HL-60 (cell line): ENCODE measurements around the gene OR2T11.

Source experiments
- DNase-seq, 2 experiments: peaks; one replicate each; pipeline ENCODE4 v3.0.0-alpha.2; 2010 to 2020; ENCODE audit warnings: low read depth in 1 of 2, low spot score in 1 of 2
- H3K27ac ChIP-seq: fragments of 250-450 bp; sonication (Bioruptor Pico); replicated peaks from 2 replicates; pipeline ENCODE4 v1.5.1; 2020; ENCODE audit warnings: mild to moderate bottlenecking, moderate library complexity
- H3K27me3 ChIP-seq: fragments of 250-450 bp; sonication (Bioruptor Pico); 2 replicates; pipeline ENCODE4 v1.5.1; 2021; ENCODE audit warnings: mild to moderate bottlenecking, moderate library complexity; ENCODE audit not compliant: insufficient read depth, poor library complexity, severe bottlenecking
- H3K4me3 ChIP-seq: replicated peaks from 2 replicates; pipeline ENCODE4 v1.5.1; 2011; ENCODE audit warnings: mild to moderate bottlenecking, control low read depth, low read length; ENCODE audit not compliant: insufficient read depth
- GABPA ChIP-seq: IDR thresholded peaks from 2 replicates; pipeline ENCODE4 v1.6.1; 2012; ENCODE audit warnings: low read depth
- POLR2AphosphoS5 ChIP-seq: IDR thresholded peaks from 2 replicates; pipeline ENCODE4 v1.6.1; 2012; ENCODE audit warnings: low read depth
- REST ChIP-seq: IDR thresholded peaks from 2 replicates; pipeline ENCODE4 v1.6.1; 2012; ENCODE audit warnings: low read depth; ENCODE audit not compliant: insufficient replicate concordance
- SPI1 ChIP-seq: IDR thresholded peaks from 2 replicates; pipeline ENCODE4 v1.6.1; 2012; ENCODE audit warnings: low read depth, mild to moderate bottlenecking, borderline replicate concordance
- TF ChIP-seq, protein P1 (sequence below): IDR thresholded peaks from one replicate; pipeline ENCODE4 v1.5.1; 2011; ENCODE audit warnings: low read length, control low read depth, inconsistent platforms; ENCODE audit not compliant: insufficient read depth

Gene OR2T11

GRCh38 chr1:248613742-248614141 lies 21.1 kb downstream of the OR2T11 start:
- TF ChIP-seq SPI1, result no peak
- no peak for TF ChIP-seq GABPA
- TF ChIP-seq REST, result no peak
- TF ChIP-seq, protein P1, sequence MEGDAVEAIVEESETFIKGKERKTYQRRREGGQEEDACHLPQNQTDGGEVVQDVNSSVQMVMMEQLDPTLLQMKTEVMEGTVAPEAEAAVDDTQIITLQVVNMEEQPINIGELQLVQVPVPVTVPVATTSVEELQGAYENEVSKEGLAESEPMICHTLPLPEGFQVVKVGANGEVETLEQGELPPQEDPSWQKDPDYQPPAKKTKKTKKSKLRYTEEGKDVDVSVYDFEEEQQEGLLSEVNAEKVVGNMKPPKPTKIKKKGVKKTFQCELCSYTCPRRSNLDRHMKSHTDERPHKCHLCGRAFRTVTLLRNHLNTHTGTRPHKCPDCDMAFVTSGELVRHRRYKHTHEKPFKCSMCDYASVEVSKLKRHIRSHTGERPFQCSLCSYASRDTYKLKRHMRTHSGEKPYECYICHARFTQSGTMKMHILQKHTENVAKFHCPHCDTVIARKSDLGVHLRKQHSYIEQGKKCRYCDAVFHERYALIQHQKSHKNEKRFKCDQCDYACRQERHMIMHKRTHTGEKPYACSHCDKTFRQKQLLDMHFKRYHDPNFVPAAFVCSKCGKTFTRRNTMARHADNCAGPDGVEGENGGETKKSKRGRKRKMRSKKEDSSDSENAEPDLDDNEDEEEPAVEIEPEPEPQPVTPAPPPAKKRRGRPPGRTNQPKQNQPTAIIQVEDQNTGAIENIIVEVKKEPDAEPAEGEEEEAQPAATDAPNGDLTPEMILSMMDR, result no peak
- no peak for TF ChIP-seq POLR2AphosphoS5
- H3K4me3 ChIP-seq, result no peak overlapping the region
- no peak overlapping the region for H3K27ac ChIP-seq
- H3K27me3 ChIP-seq, result no peaks in the 10 kb centered on the region
- DNase-seq, result no peak

- no peak for TF ChIP-seq REST
- TF ChIP-seq GABPA, result no peak
- no peak for TF ChIP-seq SPI1
- no peak for TF ChIP-seq POLR2AphosphoS5
- TF ChIP-seq, protein P1, result no peak
- no peak overlapping the region for H3K4me3 ChIP-seq
- H3K27ac ChIP-seq, result no peak overlapping the region
- H3K27me3 ChIP-seq, result no peaks in the 10 kb centered on the region
- DNase-seq, result no peak
These were observed 22.9 kb downstream of the OR2T11 start for GRCh38 chr1:248611883-248612414.

- no peak for TF ChIP-seq POLR2AphosphoS5
- Histone ChIP-seq H3K27ac (no peak overlapping the region), H3K4me3 (no peak overlapping the region), H3K27me3 (no peaks in the 10 kb centered on the region)
- DNase-seq, result no peak
These were observed 24.6 kb downstream of the OR2T11 start for GRCh38 chr1:248610301-248610700.

GRCh38 chr1:248599396-248599795 lies 35.5 kb downstream of the OR2T11 start:
- TF ChIP-seq GABPA, result no peak
- TF ChIP-seq, protein P1, result no peak
- no peak for TF ChIP-seq REST
- TF ChIP-seq POLR2AphosphoS5, result no peak
- no peak for TF ChIP-seq SPI1
- no peak for DNase-seq
- Histone ChIP-seq H3K27ac (no peak overlapping the region), H3K4me3 (no peak overlapping the region), H3K27me3 (no peaks in the 10 kb centered on the region)
